ENCODE results near the gene PARD3. TPM values are rescaled to one million over a fixed set of nuclear protein-coding genes. Genes with fewer than 3 reads are reported as not detected.

PARD3 gene
- total RNA-seq, 3 donors from 2014 or later (not counting 1 experiment from before 2014, with no cell fraction given), result 0.14 to 0.49 (median 0.38) TPM

DNA sequence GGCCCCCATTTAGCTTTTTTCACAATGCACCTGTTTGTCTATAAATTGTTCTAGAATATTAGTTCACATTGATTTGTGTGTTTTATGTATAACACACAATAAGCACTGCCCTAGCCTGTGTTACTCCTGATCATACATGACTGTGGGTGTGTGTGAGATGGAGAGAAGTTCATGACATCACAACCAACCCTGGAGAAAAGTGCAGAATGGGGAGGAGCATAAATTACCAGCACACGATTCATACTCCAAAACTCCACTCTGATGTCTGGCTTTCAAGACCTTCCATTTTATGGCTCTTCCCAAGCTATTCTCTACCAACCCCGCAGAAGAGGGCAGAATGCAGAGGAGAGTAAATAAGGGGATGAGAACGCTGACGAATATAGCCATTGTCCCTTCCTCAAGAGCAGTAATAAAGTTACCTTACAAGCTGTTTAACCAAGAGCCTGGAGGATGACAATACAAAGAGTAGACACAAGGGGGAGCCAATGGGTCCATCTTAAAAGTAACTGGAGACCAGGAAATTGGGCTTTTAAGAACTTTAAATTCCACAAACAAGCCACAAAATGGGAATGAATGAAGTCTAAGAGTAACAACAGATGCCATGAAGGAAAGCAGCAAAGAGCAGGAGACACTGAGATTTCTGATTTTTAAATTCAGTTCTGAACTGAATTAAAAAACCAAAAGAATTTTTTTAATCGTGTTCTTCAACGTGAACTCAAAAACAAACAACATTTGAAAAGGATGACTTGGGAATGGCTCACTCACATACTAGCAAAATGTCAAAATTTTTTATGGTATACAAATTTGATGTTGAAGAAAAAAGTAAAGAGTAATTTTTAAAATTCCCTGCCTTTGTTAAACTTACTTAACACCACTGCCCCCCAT, 159.6 kb downstream of the PARD3 start:
- Histone ChIP-seq H3K4me1 (ENCODE audit: control insufficient read depth, insufficient read depth, low read length) (no peaks in the 10 kb centered on the region), H3K27ac (ENCODE audit: low read length) (no peak overlapping the region), H3K36me3 (ENCODE audit: control insufficient read depth, insufficient read depth, low read length) (no peaks in the 10 kb centered on the region), H3K27me3 (ENCODE audit: control insufficient read depth, insufficient read depth, low read length) (no peaks in the 10 kb centered on the region), H3K4me3 (ENCODE audit: low read length) (no peak overlapping the region), H3K9me3 (ENCODE audit: control insufficient read depth, insufficient read depth, low read length) (no peaks in the 10 kb centered on the region)
- ATAC-seq, result peak in 1 of 3 donors; percentile 53
- H3K36me3 Mint-ChIP-seq, result no peaks in the 10 kb centered on the region
- no peaks in the 10 kb centered on the region for H3K4me1 Mint-ChIP-seq
- DNase-seq, result peak in 1 of 2 donors; percentile 48
- H3K27ac Mint-ChIP-seq, result no peak overlapping the region
- H3K9me3 Mint-ChIP-seq, result no peaks in the 10 kb centered on the region
- TF ChIP-seq, protein P1, sequence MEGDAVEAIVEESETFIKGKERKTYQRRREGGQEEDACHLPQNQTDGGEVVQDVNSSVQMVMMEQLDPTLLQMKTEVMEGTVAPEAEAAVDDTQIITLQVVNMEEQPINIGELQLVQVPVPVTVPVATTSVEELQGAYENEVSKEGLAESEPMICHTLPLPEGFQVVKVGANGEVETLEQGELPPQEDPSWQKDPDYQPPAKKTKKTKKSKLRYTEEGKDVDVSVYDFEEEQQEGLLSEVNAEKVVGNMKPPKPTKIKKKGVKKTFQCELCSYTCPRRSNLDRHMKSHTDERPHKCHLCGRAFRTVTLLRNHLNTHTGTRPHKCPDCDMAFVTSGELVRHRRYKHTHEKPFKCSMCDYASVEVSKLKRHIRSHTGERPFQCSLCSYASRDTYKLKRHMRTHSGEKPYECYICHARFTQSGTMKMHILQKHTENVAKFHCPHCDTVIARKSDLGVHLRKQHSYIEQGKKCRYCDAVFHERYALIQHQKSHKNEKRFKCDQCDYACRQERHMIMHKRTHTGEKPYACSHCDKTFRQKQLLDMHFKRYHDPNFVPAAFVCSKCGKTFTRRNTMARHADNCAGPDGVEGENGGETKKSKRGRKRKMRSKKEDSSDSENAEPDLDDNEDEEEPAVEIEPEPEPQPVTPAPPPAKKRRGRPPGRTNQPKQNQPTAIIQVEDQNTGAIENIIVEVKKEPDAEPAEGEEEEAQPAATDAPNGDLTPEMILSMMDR (IDR thresholded peaks at IDR 0.05), result peak; percentile 41
- H3K4me3 Mint-ChIP-seq, result no peak overlapping the region
- peaks cover 2 to 20% of the 10 kb centered on the region in 2 donors for H3K27me3 Mint-ChIP-seq (ENCODE audit: low read depth in 2 of 2)
- intact Hi-C loops (cut with micrococcal nuclease), result no loop called here
- 57% methylated on average over 5 of the region's 6 CpGs for WGBS (ENCODE audit: insufficient coverage)

DNA sequence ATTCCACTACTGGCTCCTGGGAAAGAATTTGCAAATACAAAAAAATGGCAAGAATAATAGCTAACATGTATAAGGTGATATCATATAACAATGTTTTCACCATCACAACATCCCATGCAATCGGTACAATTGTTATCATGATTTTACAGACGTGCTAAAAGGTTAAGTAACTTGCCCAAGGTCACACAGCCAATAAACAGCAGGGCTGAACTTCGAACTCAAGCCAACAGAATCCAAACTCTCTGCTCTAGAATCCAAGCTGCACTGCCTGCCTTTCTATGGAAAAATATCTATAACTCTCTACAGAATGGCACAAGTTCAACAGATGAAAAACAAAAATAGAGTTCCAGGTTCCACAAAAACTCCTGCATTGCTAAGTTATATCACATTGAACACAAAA, 160.9 kb downstream of the PARD3 start:
- Histone ChIP-seq H3K36me3 (ENCODE audit: control insufficient read depth, insufficient read depth, low read length) (no peaks in the 10 kb centered on the region), H3K9me3 (ENCODE audit: control insufficient read depth, insufficient read depth, low read length) (no peaks in the 10 kb centered on the region), H3K27me3 (ENCODE audit: control insufficient read depth, insufficient read depth, low read length) (no peaks in the 10 kb centered on the region), H3K4me1 (ENCODE audit: control insufficient read depth, insufficient read depth, low read length) (no peaks in the 10 kb centered on the region), H3K4me3 (ENCODE audit: low read length) (no peak overlapping the region), H3K27ac (ENCODE audit: low read length) (no peak overlapping the region)
- Mint-ChIP-seq H3K27me3 (ENCODE audit: low read depth in 2 of 2) (peaks cover 2 to 9% of the 10 kb centered on the region in 2 donors), H3K9me3 (no peaks in the 10 kb centered on the region), H3K4me1 (no peaks in the 10 kb centered on the region), H3K4me3 (no peak overlapping the region), H3K36me3 (no peaks in the 10 kb centered on the region), H3K27ac (no peak overlapping the region)
- DNase-seq (no peak), ATAC-seq (no peak)
- TF ChIP-seq, protein P1 (IDR thresholded peaks at IDR 0.05), result no peak
- intact Hi-C loops (cut with micrococcal nuclease), result no loop called here
- WGBS (ENCODE audit: insufficient coverage), result 75% methylated on average over 3 of the region's 3 CpGs

DNA sequence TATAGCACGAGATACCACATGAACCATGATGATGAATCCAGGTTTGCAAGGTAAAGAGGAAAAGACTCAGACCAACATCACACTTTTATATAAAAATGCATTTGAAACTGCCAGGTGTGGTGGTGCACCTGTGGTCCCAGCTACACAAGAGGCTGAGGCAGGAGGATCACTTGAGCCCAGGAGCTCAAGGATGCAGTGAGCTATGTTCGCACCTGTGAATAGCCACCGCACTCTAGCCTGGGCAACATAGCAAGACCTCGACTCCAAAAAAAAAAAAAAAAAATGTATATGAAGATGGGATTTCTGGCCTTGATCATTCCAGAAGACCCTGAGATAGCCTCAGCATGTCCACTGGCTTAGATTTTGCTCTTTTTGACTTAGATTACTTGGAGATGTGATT, 161.6 kb downstream of the PARD3 start:
- Histone ChIP-seq H3K27me3 (ENCODE audit: control insufficient read depth, insufficient read depth, low read length) (no peaks in the 10 kb centered on the region), H3K27ac (ENCODE audit: low read length) (no peak overlapping the region), H3K36me3 (ENCODE audit: control insufficient read depth, insufficient read depth, low read length) (no peaks in the 10 kb centered on the region), H3K4me3 (ENCODE audit: low read length) (no peak overlapping the region), H3K9me3 (ENCODE audit: control insufficient read depth, insufficient read depth, low read length) (no peaks in the 10 kb centered on the region), H3K4me1 (ENCODE audit: control insufficient read depth, insufficient read depth, low read length) (no peaks in the 10 kb centered on the region)
- no peak for DNase-seq
- H3K27me3 Mint-ChIP-seq (ENCODE audit: low read depth in 2 of 2), result peaks cover 2 to 9% of the 10 kb centered on the region in 2 donors
- TF ChIP-seq, protein P1 (IDR thresholded peaks at IDR 0.05), result no peak
- intact Hi-C loops (cut with micrococcal nuclease), result no loop called here
- H3K4me1 Mint-ChIP-seq, result no peaks in the 10 kb centered on the region
- ATAC-seq, result no peak
- H3K9me3 Mint-ChIP-seq, result no peaks in the 10 kb centered on the region
- WGBS (ENCODE audit: insufficient coverage), result 93% methylated on average over 3 of the region's 4 CpGs
- no peak overlapping the region for H3K4me3 Mint-ChIP-seq
- no peaks in the 10 kb centered on the region for H3K36me3 Mint-ChIP-seq
- no peak overlapping the region for H3K27ac Mint-ChIP-seq
